H1 (cell line): ENCODE data around the gene RAPGEF5. TPM values are rescaled to one million over a fixed set of nuclear protein-coding genes. Genes with fewer than 3 reads are reported as not detected.

Experiments
- CTCF ChIA-PET: fragments of 300-600 bp; sonication (Branson Sonifier 250); formaldehyde crosslinking; loops from one replicate; lab custom pipeline; 2021; ENCODE audit not compliant: partially characterized antibody; lab: Charles Lee
- POLR2A ChIA-PET: fragments of 300-600 bp; sonication (Branson Sonifier 250); formaldehyde crosslinking; loops from one replicate; lab custom pipeline; 2021; ENCODE audit warnings: inconsistent platforms; ENCODE audit not compliant: partially characterized antibody; lab: Charles Lee
- DNase-seq, 2 experiments: peaks; one replicate each; pipeline versions ENCODE4 v3.0.0 to v3.0.0-alpha.2; 2010 to 2022; ENCODE audit warnings: low spot score in 2 of 2, low read depth in 1 of 2, mixed read lengths in 1 of 2
- FAIRE-seq: peaks from 2 replicates; lab custom pipeline; 2011; peaks lifted over from hg19 to GRCh38; lab: Jason Lieb, UNC
- H2AFZ ChIP-seq: 2 replicates; pipeline ENCODE4 v1.8.1; 2012; ENCODE audit warnings: low read length, inconsistent platforms
- H2AK5ac ChIP-seq: 2 replicates; pipeline ENCODE4 v1.6.1; 2013; ENCODE audit warnings: low read depth, low read length
- H2BK120ac ChIP-seq: replicated peaks from 2 replicates; pipeline ENCODE3; 2013; ENCODE audit warnings: low read depth, low read length, inconsistent platforms
- H2BK12ac ChIP-seq: 2 replicates; pipeline ENCODE4 v1.6.1; 2013; ENCODE audit warnings: low read depth, low read length
- H2BK15ac ChIP-seq: 2 replicates; pipeline ENCODE4 v1.6.1; 2013; ENCODE audit warnings: low read length
- H2BK20ac ChIP-seq: 2 replicates; pipeline ENCODE4 v1.6.1; 2013; ENCODE audit warnings: low read length
- H2BK5ac ChIP-seq: 2 replicates; pipeline ENCODE4 v1.6.1; 2013; ENCODE audit warnings: low read depth, low read length
- H3K14ac ChIP-seq: 2 replicates; pipeline ENCODE4 v1.6.1; 2013; ENCODE audit warnings: inconsistent platforms; ENCODE audit not compliant: insufficient read length
- H3K18ac ChIP-seq: 2 replicates; pipeline ENCODE4 v1.6.1; 2013; ENCODE audit warnings: low read length; ENCODE audit errors: extremely low read depth
- H3K23ac ChIP-seq: 2 replicates; pipeline ENCODE4 v1.6.1; 2013; ENCODE audit warnings: inconsistent platforms; ENCODE audit not compliant: insufficient read length
- H3K23me2 ChIP-seq: 2 replicates; pipeline ENCODE4 v1.6.1; 2013; ENCODE audit warnings: low read depth, low read length
- H3K27ac ChIP-seq: 2 replicates; pipeline ENCODE4 v1.6.1; 2011; ENCODE audit warnings: low read depth, low read length, inconsistent platforms
- H3K27me3 ChIP-seq, 4 experiments: replicated peaks in 1 of 4; 1 replicate in 1 of 4; 2 replicates in 3 of 4; pipeline versions ENCODE4 v1.6.1 to v1.8.1; 2011 to 2013; ENCODE audit warnings: low read length in 3 of 4, mild to moderate bottlenecking in 3 of 4, inconsistent platforms in 2 of 4, mixed read lengths in 2 of 4, moderate library complexity in 1 of 4; ENCODE audit not compliant: control insufficient read depth in 3 of 4, insufficient read depth in 3 of 4; ENCODE audit errors: extremely low read depth in 1 of 4
- H3K36me3 ChIP-seq, 4 experiments: 2 replicates each; pipeline versions ENCODE4 v1.6.1 to v1.8.1; 2011 to 2013; ENCODE audit warnings: mild to moderate bottlenecking in 4 of 4, low read length in 3 of 4, moderate library complexity in 2 of 4, control low read depth in 1 of 4, inconsistent platforms in 1 of 4; ENCODE audit not compliant: insufficient read depth in 4 of 4, control insufficient read depth in 2 of 4
- H3K4ac ChIP-seq: replicated peaks from 2 replicates; pipeline ENCODE3; 2013; ENCODE audit warnings: low read length, low read depth, mixed read lengths, inconsistent platforms; ENCODE audit not compliant: insufficient read length
- H3K4me1 ChIP-seq, 4 experiments: replicated peaks in 1 of 4; 1 replicate in 1 of 4; 2 replicates in 3 of 4; pipeline versions ENCODE4 v1.6.1 to v1.8.1; 2011 to 2013; ENCODE audit warnings: low read length in 3 of 4, inconsistent platforms in 2 of 4, mixed read lengths in 1 of 4; ENCODE audit not compliant: insufficient read depth in 4 of 4, control insufficient read depth in 3 of 4
- H3K4me2 ChIP-seq, 2 experiments: 2 replicates each; pipeline versions ENCODE4 v1.6.1 to v1.8.1; 2011 to 2013; ENCODE audit warnings: low read depth in 2 of 2, low read length in 2 of 2, control low read depth in 1 of 2, inconsistent platforms in 1 of 2, mild to moderate bottlenecking in 1 of 2; ENCODE audit not compliant: insufficient read depth in 1 of 2
- H3K4me3 ChIP-seq, 4 experiments: fragments of 200-600, 300-600 bp in 1 of 4; sonication (generic), shearing (Covaris generic), sonication (Bioruptor Twin) in 1 of 4; 2 replicates each; pipeline versions ENCODE4 v1.5.1 to v1.8.1; 2011 to 2016; ENCODE audit warnings: low read length in 4 of 4, low read depth in 3 of 4, control low read depth in 2 of 4, inconsistent platforms in 2 of 4, mild to moderate bottlenecking in 2 of 4, mixed read lengths in 1 of 4, moderate library complexity in 1 of 4; ENCODE audit not compliant: insufficient read depth in 2 of 4; ENCODE audit errors: extremely low read depth in 1 of 4
- H3K56ac ChIP-seq: replicated peaks from 2 replicates; pipeline ENCODE3; 2013; ENCODE audit warnings: low read depth, mild to moderate bottlenecking, mixed read lengths, low read length, inconsistent platforms; ENCODE audit not compliant: insufficient read length
- H3K79me1 ChIP-seq: 2 replicates; pipeline ENCODE4 v1.6.1; 2013; ENCODE audit warnings: low read depth, low read length, control low read depth
- H3K79me2 ChIP-seq, 2 experiments: 2 replicates each; pipeline versions ENCODE4 v1.6.1 to v1.8.1; 2012 to 2013; ENCODE audit warnings: low read length in 2 of 2, mild to moderate bottlenecking in 2 of 2, inconsistent platforms in 1 of 2; ENCODE audit not compliant: insufficient read depth in 2 of 2, control insufficient read depth in 1 of 2
- H3K9ac ChIP-seq, 4 experiments: replicated peaks in 1 of 4; 1 replicate in 1 of 4; 2 replicates in 3 of 4; pipeline versions ENCODE4 v1.6.1 to v1.8.1; 2011 to 2013; ENCODE audit warnings: low read depth in 3 of 4, low read length in 3 of 4, control low read depth in 2 of 4, mild to moderate bottlenecking in 2 of 4, moderate library complexity in 2 of 4, inconsistent platforms in 1 of 4; ENCODE audit errors: extremely low read depth in 1 of 4
- H3K9me3 ChIP-seq, 2 experiments: 2 replicates each; pipeline versions ENCODE4 v1.6.1 to v1.8.1; 2012 to 2013; ENCODE audit warnings: mild to moderate bottlenecking in 2 of 2, moderate library complexity in 2 of 2, control low read depth in 1 of 2, inconsistent platforms in 1 of 2, low read depth in 1 of 2, low read length in 1 of 2, mixed read lengths in 1 of 2; ENCODE audit not compliant: insufficient read depth in 2 of 2
- H4K20me1 ChIP-seq, 2 experiments: replicated peaks in 1 of 2; 2 replicates each; pipeline versions ENCODE3 to v1.8.1; 2011 to 2013; ENCODE audit warnings: inconsistent platforms in 2 of 2, low read length in 2 of 2, mild to moderate bottlenecking in 1 of 2; ENCODE audit not compliant: insufficient read depth in 2 of 2, control insufficient read depth in 1 of 2
- H4K5ac ChIP-seq: 2 replicates; pipeline ENCODE4 v1.6.1; 2013; ENCODE audit warnings: low read length, low read depth, mixed read lengths, inconsistent platforms; ENCODE audit not compliant: insufficient read length
- H4K8ac ChIP-seq: 2 replicates; pipeline ENCODE4 v1.8.0; 2013; ENCODE audit warnings: mild to moderate bottlenecking, moderate library complexity, low read length, inconsistent platforms; ENCODE audit not compliant: insufficient read depth; ENCODE audit errors: extremely low read depth
- H4K91ac ChIP-seq: replicated peaks from 2 replicates; pipeline ENCODE3; 2013; ENCODE audit warnings: low read length, mixed read lengths, inconsistent platforms; ENCODE audit not compliant: insufficient read length
- ASH2L ChIP-seq: fragments of 200-600, 300-600 bp; sonication (generic); IDR thresholded peaks from one replicate; pipeline ENCODE4 v1.7.1; 2017; ENCODE audit warnings: low read length
- CBX8 ChIP-seq: fragments of 300-800, 300-1000 bp; sonication (generic); IDR thresholded peaks from 2 replicates; pipeline ENCODE4 v1.7.1; 2016; ENCODE audit warnings: low read depth, low read length, borderline replicate concordance
- FOSL1 ChIP-seq: IDR thresholded peaks from 2 replicates; pipeline ENCODE4 v1.6.1; 2011; ENCODE audit warnings: mild to moderate bottlenecking, low read depth, low read length, moderate library complexity; ENCODE audit not compliant: insufficient read depth
- KDM4A ChIP-seq: IDR thresholded peaks from one replicate; pipeline ENCODE4 v1.7.1; 2012; ENCODE audit warnings: low read depth, mild to moderate bottlenecking, moderate library complexity, low read length, inconsistent platforms; ENCODE audit not compliant: severe bottlenecking
- NRF1 ChIP-seq: IDR thresholded peaks from 2 replicates; pipeline ENCODE4 v1.6.1; 2011; ENCODE audit warnings: mild to moderate bottlenecking, low read depth, low read length, improper control_type of control experiment
- SIN3A ChIP-seq, 2 experiments: IDR thresholded peaks in 1 of 2; conservative IDR thresholded peaks in 1 of 2; 2 replicates each; pipeline ENCODE4 v1.6.1; 2011 to 2012; ENCODE audit warnings: low read length in 2 of 2, improper control_type of control experiment in 1 of 2, low read depth in 1 of 2, mild to moderate bottlenecking in 1 of 2
- SIRT6 ChIP-seq: IDR thresholded peaks from one replicate; pipeline ENCODE4 v1.7.1; 2012; ENCODE audit warnings: low read length, inconsistent platforms
- TAF1 ChIP-seq: IDR thresholded peaks from 2 replicates; pipeline ENCODE4 v1.6.1; 2011; ENCODE audit warnings: mild to moderate bottlenecking, low read depth, low read length
- WGBS, 2 experiments: shearing (Covaris generic) in 1 of 2; methylation state at CpG; one replicate each; pipeline versions ENCODE4 v1.1.6 to v1.1.7; 2013 to 2015; ENCODE audit warnings: low lambda C conversion rate in 2 of 2, mixed read lengths in 2 of 2, inconsistent platforms in 1 of 2, low coverage in 1 of 2, missing lambda C conversion rate in 1 of 2; ENCODE audit not compliant: insufficient replicate concordance in 2 of 2, insufficient coverage in 1 of 2, insufficient read length in 1 of 2; ENCODE audit errors: extremely low coverage in 1 of 2, missing lambda C conversion rate in 1 of 2; 5-methylcytosine and 5-hydroxymethylcytosine counted together
- polyA plus RNA-seq, 7 experiments: library from polyadenylated mRNA; depleted of rRNA in 3 of 7; stranded (reverse) in 5 of 7; unstranded in 2 of 7; fragments of >200 nt in 5 of 7; fragments of 200-250 nt in 2 of 7; gene quantifications; 1 replicate in 5 of 7; 2 replicates in 1 of 7; 4 replicates in 1 of 7; pipeline versions ENCODE4 v1.2.1 to v1.2.3, GENCODE V29; 2011 to 2013; ENCODE audit warnings: missing spikeins in 2 of 7, mixed read lengths in 2 of 7
- total RNA-seq: library from RNA; stranded (reverse); fragmentation: NEBNext Ultra II Directional; extraction: Animal tissue kit (Norgen Biotek cat#: 25700); gene quantifications from 2 replicates; pipeline ENCODE4 v1.2.1, GENCODE V29; 2021

Gene RAPGEF5
- total and polyA plus RNA-seq, 2 of the 8 experiments (the other 6 are each of a cell fraction or from before 2014, with no cell fraction given), result 4.4 to 22.9 TPM

- H3K4me3 ChIP-seq, result no peak overlapping the region
- H2BK20ac ChIP-seq, result no peak overlapping the region
- H3K9me3 ChIP-seq, result no peaks in the 10 kb centered on the region
- H3K9ac ChIP-seq, result no peak overlapping the region
- H3K4me1 ChIP-seq, result peaks cover 4 to 14% (median 10%) of the 10 kb centered on the region in 4 experiments
- H2BK12ac ChIP-seq, result no peak overlapping the region
- no peak overlapping the region for H4K5ac ChIP-seq
- no peak overlapping the region for H4K91ac ChIP-seq
- POLR2A ChIA-PET, result no interaction called here
- FAIRE-seq (no peak), DNase-seq (no peak)
- H3K27me3 ChIP-seq, result no peaks in the 10 kb centered on the region
- no peaks in the 10 kb centered on the region for H3K79me1 ChIP-seq
- H2AK5ac ChIP-seq, result no peak overlapping the region
- no peak overlapping the region for H3K14ac ChIP-seq
- H3K4me2 ChIP-seq, result no peak overlapping the region
- H3K23ac ChIP-seq, result no peak overlapping the region
- no peaks in the 10 kb centered on the region for H3K23me2 ChIP-seq
- H4K8ac ChIP-seq, result no peak overlapping the region
- H3K56ac ChIP-seq, result no peak overlapping the region
- H2BK15ac ChIP-seq, result no peak overlapping the region
- H2BK120ac ChIP-seq, result no peak overlapping the region
- no peak overlapping the region for H2BK5ac ChIP-seq
- no peak overlapping the region for H2AFZ ChIP-seq
- H3K4ac ChIP-seq, result no peak overlapping the region
- H3K36me3 ChIP-seq, result peaks cover 0 to 24% (median 10%) of the 10 kb centered on the region in 4 experiments; a peak in 4 of 8 replicates
- CTCF ChIA-PET, result interaction anchor here (0.5 to 6.4 kb wide), 7 partner anchors 11 to 618 kb away, joined by 3 to 58 read pairs (median 3); no protein-coding TSS in a partner anchor
- H3K79me2 ChIP-seq, result no peaks in the 10 kb centered on the region
- 91% methylated on average over 5 of the region's 5 CpGs; no CpG with 5 or more reads in 1 of the 2 experiments for WGBS, 2 experiments
- no peak overlapping the region for H3K27ac ChIP-seq
- no peak for TF ChIP-seq SIN3A (conservative IDR thresholded peaks at IDR 0.05 in 1 of 2, IDR thresholded peaks at IDR 0.05 in 1 of 2; ENCODE audit: low read depth in 1 of 2, low read length in 2 of 2)
- TF ChIP-seq TAF1, result no peak
- TF ChIP-seq FOSL1, result no peak
- no peak for TF ChIP-seq ASH2L
- no peak for TF ChIP-seq NRF1
- TF ChIP-seq KDM4A, result no peak
- TF ChIP-seq SIRT6, result no peak
- TF ChIP-seq CBX8, result no peak
- TF ChIP-seq, all 59 proteins: peak for 0
- Histone ChIP-seq H3K18ac (no peak overlapping the region), H4K20me1 (no peaks in the 10 kb centered on the region)
Observed at GRCh38 chr7:22138106-22138505, 218.8 kb downstream of the RAPGEF5 start.
